ELR (cell line): ENCODE measurements around the gene GHRL.

Source experiments
- DNase-seq: peaks from one replicate; pipeline ENCODE4 v3.0.0-alpha.2; 2015; ENCODE audit warnings: low read depth

The GHRL gene

GRCh38 chr3:10327592-10327991 lies 34.8 kb upstream of the GHRL start:
- DNase-seq, result no peak

GRCh38 chr3:10322352-10322710 lies 29.6 kb upstream of the GHRL start:
- DNase-seq, result peak; percentile 38

- no peak for DNase-seq
Observed at GRCh38 chr3:10321630-10322351, 29.0 kb upstream of the GHRL start.

GRCh38 chr3:10320320-10320677 lies 27.6 kb upstream of the GHRL start:
- DNase-seq, result no peak

GRCh38 chr3:10319804-10320203 lies 27.1 kb upstream of the GHRL start:
- DNase-seq, result no peak

- no peak for DNase-seq
Observed at GRCh38 chr3:10319251-10319650, 26.5 kb upstream of the GHRL start.

GRCh38 chr3:10317961-10318350 lies 25.2 kb upstream of the GHRL start:
- no peak for DNase-seq

GRCh38 chr3:10317311-10317960 lies 24.7 kb upstream of the GHRL start:
- DNase-seq, result no peak

GRCh38 chr3:10315771-10316344 lies 23.1 kb upstream of the GHRL start:
- DNase-seq, result no peak

GRCh38 chr3:10315101-10315500 lies 22.4 kb upstream of the GHRL start:
- DNase-seq, result no peak

- no peak for DNase-seq
Observed at GRCh38 chr3:10312861-10313260, 20.1 kb upstream of the GHRL start.

GRCh38 chr3:10312391-10312790 lies 19.6 kb upstream of the GHRL start:
- no peak for DNase-seq

GRCh38 chr3:10311710-10312109 lies 19.0 kb upstream of the GHRL start:
- DNase-seq, result no peak

- DNase-seq, result peak; percentile 12
Observed at GRCh38 chr3:10310578-10310977, 17.8 kb upstream of the GHRL start.

- no peak for DNase-seq
Observed at GRCh38 chr3:10309736-10310135, 17.0 kb upstream of the GHRL start.

GRCh38 chr3:10308678-10309077 lies 15.9 kb upstream of the GHRL start:
- no peak for DNase-seq

- no peak for DNase-seq
Observed at GRCh38 chr3:10306156-10306555, 13.4 kb upstream of the GHRL start.

GRCh38 chr3:10305331-10305902 lies 12.7 kb upstream of the GHRL start:
- DNase-seq, result no peak

GRCh38 chr3:10304905-10305304 lies 12.2 kb upstream of the GHRL start:
- DNase-seq, result no peak

GRCh38 chr3:10303785-10304184 lies 11.0 kb upstream of the GHRL start:
- no peak for DNase-seq

- no peak for DNase-seq
Observed at GRCh38 chr3:10303105-10303504, 10.4 kb upstream of the GHRL start.

GRCh38 chr3:10300087-10300486 lies 7.3 kb upstream of the GHRL start:
- DNase-seq, result no peak

- no peak for DNase-seq
Observed at GRCh38 chr3:10299679-10300078, 6.9 kb upstream of the GHRL start.
